ENCODE data around the gene SMC4. TPM values are rescaled to one million over a fixed set of nuclear protein-coding genes. Genes with fewer than 3 reads are reported as not detected.

Gene SMC4
- polyA plus RNA-seq, 1 of the 3 experiments (the other 2 are of a cell fraction) = 26.1 TPM

GRCh38 chr3:160448845-160449635 lies 49.6 kb downstream of the SMC4 start:
- Histone ChIP-seq H3K27me3 (ENCODE audit: insufficient read depth) (no peaks in the 10 kb centered on the region), H3K27ac (ENCODE audit: low read depth in 2 of 2, low read length in 1 of 2) (peak overlapping the region; percentile 92 to 96), H3K79me2 (ENCODE audit: insufficient read depth) (peaks cover 52% of the 10 kb centered on the region), H3K9ac (peak overlapping the region; percentile 88), H3K4me2 (peak overlapping the region; percentile 65), H4K20me1 (ENCODE audit: insufficient read depth) (no peaks in the 10 kb centered on the region), H3K9me2 (no peaks in the 10 kb centered on the region), H3K4me1 (ENCODE audit: control insufficient read depth in 1 of 2, insufficient read depth in 2 of 2, low read depth in 1 of 2, low read length in 1 of 2) (peaks cover 10 to 19% of the 10 kb centered on the region in 2 experiments), H3F3A (replicated peaks; ENCODE audit: insufficient read depth) (peaks cover 33% of the 10 kb centered on the region), H3K9me3 (no peaks in the 10 kb centered on the region), H3K36me3 (replicated peaks in 1 of 2; ENCODE audit: control insufficient read depth in 1 of 2, insufficient read depth in 2 of 2, low read length in 1 of 2) (peaks cover 3 to 10% of the 10 kb centered on the region in 2 experiments), H3K4me3 (ENCODE audit: low read depth in 2 of 2, low read length in 1 of 2) (peak overlapping the region; percentile 71 to 73), H2AFZ (ENCODE audit: low read depth) (peak overlapping the region; percentile 76)
- POLR2A ChIA-PET = interaction anchor here (0.6 to 1.3 kb wide), 4 partner anchors 14 to 309 kb away, joined by 3 read pairs; partner anchors contain the start of gene SMC4
- CTCF ChIA-PET = interaction anchor here (0.8 to 1.8 kb wide), 6 partner anchors 9 to 417 kb away, joined by 3 to 7 read pairs (median 4); no protein-coding TSS in a partner anchor
- TF ChIP-seq RCOR1 (IDR thresholded peaks at IDR 0.05; ENCODE audit: low read length) (peak; percentile 6; the same call in 1 of the 2 replicates), GABPA (IDR thresholded peaks at IDR 0.05; ENCODE audit: low read depth) (no peak), REST (IDR thresholded peaks at IDR 0.05; ENCODE audit: low read depth, low read length) (no peak), ELF1 (IDR thresholded peaks at IDR 0.05) (no peak), YY1 (IDR thresholded peaks at IDR 0.05; ENCODE audit: low read depth) (peak; percentile 81), FOSL2 (IDR thresholded peaks at IDR 0.05; ENCODE audit: borderline replicate concordance, low read depth) (no peak)
- peak; percentile 37 for DNase-seq
- WGBS (ENCODE audit: low lambda C conversion rate) = 2% methylated on average over 18 of the region's 26 CpGs

- Histone ChIP-seq H3K27ac (ENCODE audit: low read depth in 2 of 2, low read length in 1 of 2) (peak within 1 kb of the TSS; percentile 92 to 96), H3K9me3 (no peaks in the 10 kb centered on the region), H3K79me2 (ENCODE audit: insufficient read depth) (peaks cover 44% of the 10 kb centered on the region), H3K9ac (peak within 1 kb of the TSS; percentile 88), H4K20me1 (ENCODE audit: insufficient read depth) (no peaks in the 10 kb centered on the region), H3F3A (replicated peaks; ENCODE audit: insufficient read depth) (peaks cover 33% of the 10 kb centered on the region), H3K4me2 (peak within 1 kb of the TSS; percentile 65), H3K27me3 (ENCODE audit: insufficient read depth) (no peaks in the 10 kb centered on the region), H3K4me1 (ENCODE audit: control insufficient read depth in 1 of 2, insufficient read depth in 2 of 2, low read depth in 1 of 2, low read length in 1 of 2) (peaks cover 10 to 19% of the 10 kb centered on the region in 2 experiments), H2AFZ (ENCODE audit: low read depth) (peak within 1 kb of the TSS; percentile 76), H3K36me3 (replicated peaks in 1 of 2; ENCODE audit: control insufficient read depth in 1 of 2, insufficient read depth in 2 of 2, low read length in 1 of 2) (peaks cover 0 to 2% of the 10 kb centered on the region in 2 experiments), H3K9me2 (no peaks in the 10 kb centered on the region), H3K4me3 (ENCODE audit: low read depth in 2 of 2, low read length in 1 of 2) (peak within 1 kb of the TSS; percentile 71 to 73)
- DNase-seq = peak; percentile 98
- ChIA-PET POLR2A (interaction anchor here (0.6 to 1.3 kb wide), 5 partner anchors 15 to 308 kb away, joined by 3 read pairs; partner anchors contain the start of gene SMC4), CTCF (interaction anchor here (0.7 to 1.8 kb wide), 6 partner anchors 9 to 513 kb away, joined by 3 to 7 read pairs (median 4); no protein-coding TSS in a partner anchor)
- WGBS (ENCODE audit: low lambda C conversion rate) = 66% methylated on average over 49 of the region's 71 CpGs
- TF ChIP-seq ELF1 (IDR thresholded peaks at IDR 0.05) = no peak
- TF ChIP-seq USF2 (IDR thresholded peaks at IDR 0.05; ENCODE audit: borderline replicate concordance, low read depth, low read length) = no peak
- no peak for TF ChIP-seq YY1 (IDR thresholded peaks at IDR 0.05; ENCODE audit: low read depth)
- TF ChIP-seq RAD21 (IDR thresholded peaks at IDR 0.05; ENCODE audit: low read length) = no peak
- no peak for TF ChIP-seq USF1 (IDR thresholded peaks at IDR 0.05; ENCODE audit: borderline replicate concordance, low read depth)
- no peak for TF ChIP-seq REST (IDR thresholded peaks at IDR 0.05; ENCODE audit: low read depth, low read length)
- TF ChIP-seq TEAD4 (IDR thresholded peaks at IDR 0.05; ENCODE audit: borderline replicate concordance, insufficient read depth) = no peak
- no peak; the same call in 1 of the 2 replicates for TF ChIP-seq SMC3 (IDR thresholded peaks at IDR 0.05; ENCODE audit: low read depth, low read length)
Observed at GRCh38 chr3:160449636-160450598, 50.5 kb downstream of the SMC4 start, which contains the start of gene TRIM59. Gene TRIM59 (minus strand): TSS chr3:160449786. CDS start chr3:160439183, 10,603 bp downstream.

All from SK-N-SH (cell line).